Measurements from ENCODE around the gene ANKS1B.

The ANKS1B gene

GRCh38 chr12:99522456-99522855, 462.3 kb downstream of the ANKS1B start:
- ChIA-PET CTCF (no interaction called here), POLR2A (ENCODE audit: low non-redundant PET) (no interaction called here)
- no peak overlapping the region for H3K27ac ChIP-seq
- no peak for DNase-seq (ENCODE audit: low spot score)
- TF ChIP-seq CTCF (conservative IDR thresholded peaks at IDR 0.05; ENCODE audit: low read depth) = no peak

GRCh38 chr12:99521664-99522063, 463.1 kb downstream of the ANKS1B start:
- no peak for DNase-seq (ENCODE audit: low spot score)

GRCh38 chr12:99513066-99513465, 471.7 kb downstream of the ANKS1B start:
- TF ChIP-seq CTCF (conservative IDR thresholded peaks at IDR 0.05; ENCODE audit: low read depth) = no peak
- H3K27ac ChIP-seq = no peak overlapping the region
- no peak for DNase-seq (ENCODE audit: low spot score)
- CTCF ChIA-PET = interaction anchor here (0.8 kb wide), 1 partner anchor 56 kb away, joined by 5 read pairs; no protein-coding TSS in a partner anchor
- POLR2A ChIA-PET (ENCODE audit: low non-redundant PET) = interaction anchor here (0.7 kb wide), 1 partner anchor 13 kb away, joined by 6 read pairs; no protein-coding TSS in a partner anchor

More at GRCh38 chr12:99521664-99522063, 463.1 kb downstream of the ANKS1B start:
- TF ChIP-seq CTCF (conservative IDR thresholded peaks at IDR 0.05; ENCODE audit: low read depth) = no peak
- ChIA-PET CTCF (no interaction called here), POLR2A (ENCODE audit: low non-redundant PET) (no interaction called here)
- no peak overlapping the region for H3K27ac ChIP-seq

- CTCF ChIA-PET = no interaction called here
- H3K27ac ChIP-seq = no peak overlapping the region
- POLR2A ChIA-PET (ENCODE audit: low non-redundant PET) = no interaction called here
- DNase-seq (ENCODE audit: low spot score) = no peak
- no peak for TF ChIP-seq CTCF (conservative IDR thresholded peaks at IDR 0.05; ENCODE audit: low read depth)
These were observed 478.9 kb downstream of the ANKS1B start for GRCh38 chr12:99505805-99506204.

- POLR2A ChIA-PET (ENCODE audit: low non-redundant PET) = no interaction called here
- no peak for TF ChIP-seq CTCF (conservative IDR thresholded peaks at IDR 0.05; ENCODE audit: low read depth)
- DNase-seq (ENCODE audit: low spot score) = peak; percentile 40
- H3K27ac ChIP-seq = no peak overlapping the region
- CTCF ChIA-PET = no interaction called here
These were observed 486.0 kb downstream of the ANKS1B start for GRCh38 chr12:99498756-99499155.

- no peak for DNase-seq (ENCODE audit: low spot score)
These were observed 488.9 kb downstream of the ANKS1B start for GRCh38 chr12:99495799-99496198.

More at GRCh38 chr12:99495799-99496198, 488.9 kb downstream of the ANKS1B start:
- ChIA-PET CTCF (no interaction called here), POLR2A (ENCODE audit: low non-redundant PET) (no interaction called here)
- no peak for TF ChIP-seq CTCF (conservative IDR thresholded peaks at IDR 0.05; ENCODE audit: low read depth)
- H3K27ac ChIP-seq = no peak overlapping the region
